ENCODE results near the gene SIGLEC7. TPM values are rescaled to one million over a fixed set of nuclear protein-coding genes. Genes with fewer than 3 reads are reported as not detected.

Gene SIGLEC7
- total and polyA plus RNA-seq, 11 donors: 0.51 to 6.1 (median 1.0) TPM; not detected in 2

- DNase-seq (no peak), ATAC-seq (no peak)
- TF ChIP-seq CTCF (IDR thresholded peaks at IDR 0.05) (no peak), POLR2A (IDR thresholded peaks at IDR 0.05) (no peak)
- intact Hi-C loops (cut with DNase I): loop anchor here in 1 of 10 donors (10.0 kb wide), 1 partner anchor 98 kb away; the partner anchor contains the start of gene SIGLECL1
- H3K4me1 ChIP-seq: peaks cover 0 to 4% (median 0%) of the 10 kb centered on the region in 12 donors
- no peak overlapping the region for H3K4me3 ChIP-seq
- H3K27me3 ChIP-seq: peaks cover 0 to 27% (median 0%) of the 10 kb centered on the region in 9 donors
- no peaks in the 10 kb centered on the region for H3K9me3 ChIP-seq
- H3K27ac ChIP-seq: no peak overlapping the region
- H3K36me3 ChIP-seq: peaks cover 0 to 5% (median 0%) of the 10 kb centered on the region in 9 donors
- 14 to 44% (median 32%) methylated on average over 1 to 2 of the region's 2 CpGs for WGBS, 4 donors
Measured at GRCh38 chr19:51157265-51157664, 15.2 kb downstream of the SIGLEC7 start.

GRCh38 chr19:51158474-51159129, 16.5 kb downstream of the SIGLEC7 start:
- 32 to 40% (median 34%) methylated on average over 7 of the region's 7 CpGs for WGBS, 4 donors
- intact Hi-C loops (cut with DNase I): loop anchor here in 2 of 10 donors (2.0 to 10.0 kb wide), 2 partner anchors 96 to 100 kb away; partner anchors contain the start of gene SIGLECL1 (in 1 of the 2)
- H3K4me3 ChIP-seq: no peak overlapping the region
- no peak for TF ChIP-seq POLR2A (IDR thresholded peaks at IDR 0.05)
- TF ChIP-seq CTCF (IDR thresholded peaks at IDR 0.05): peak; percentile 26 to 74 (median 50)
- peaks cover 0 to 4% (median 0%) of the 10 kb centered on the region in 12 donors for H3K4me1 ChIP-seq
- ATAC-seq: peak; percentile 34 to 60 (median 42)
- peaks cover 0 to 5% (median 0%) of the 10 kb centered on the region in 9 donors for H3K36me3 ChIP-seq
- DNase-seq: peak in 3 of 5 donors; percentile 49 to 78 (median 57)
- H3K9me3 ChIP-seq: no peaks in the 10 kb centered on the region
- H3K27ac ChIP-seq: no peak overlapping the region
- peaks cover 0 to 27% (median 0%) of the 10 kb centered on the region in 9 donors for H3K27me3 ChIP-seq

- TF ChIP-seq CTCF (IDR thresholded peaks at IDR 0.05) (no peak), POLR2A (IDR thresholded peaks at IDR 0.05) (no peak)
- DNase-seq (no peak), ATAC-seq (no peak)
- peaks cover 0 to 4% (median 0%) of the 10 kb centered on the region in 12 donors for H3K4me1 ChIP-seq
- peaks cover 0 to 19% (median 0%) of the 10 kb centered on the region in 9 donors for H3K27me3 ChIP-seq
- H3K9me3 ChIP-seq: no peaks in the 10 kb centered on the region
- H3K4me3 ChIP-seq: no peak overlapping the region
- intact Hi-C loops (cut with DNase I): loop anchor here in 5 of 10 donors (2.0 to 10.0 kb wide), 4 partner anchors 95 to 145 kb away; partner anchors contain the start of genes KLK11 (in 2 of the 5), KLK10 (in 1 of the 5) and SIGLECL1 (in 1 of the 5)
- WGBS, 4 donors: 71 to 82% (median 79%) methylated on average over 4 of the region's 4 CpGs
- H3K36me3 ChIP-seq: no peaks in the 10 kb centered on the region
- H3K27ac ChIP-seq: no peak overlapping the region
Measured at GRCh38 chr19:51159656-51160055, 17.6 kb downstream of the SIGLEC7 start.

- Histone ChIP-seq H3K36me3 (no peaks in the 10 kb centered on the region), H3K27me3 (peaks cover 0 to 15% (median 0%) of the 10 kb centered on the region in 9 donors), H3K4me3 (no peak overlapping the region), H3K27ac (no peak overlapping the region), H3K4me1 (peaks cover 0 to 4% (median 0%) of the 10 kb centered on the region in 12 donors), H3K9me3 (no peaks in the 10 kb centered on the region)
- ATAC-seq (no peak), DNase-seq (no peak)
- no peak for TF ChIP-seq POLR2A (IDR thresholded peaks at IDR 0.05)
- TF ChIP-seq CTCF (IDR thresholded peaks at IDR 0.05): no peak
- intact Hi-C loops (cut with DNase I): loop anchor here in 3 of 10 donors (10.0 kb wide), 2 partner anchors 136 to 146 kb away; partner anchors contain the start of genes KLK11 (in 2 of the 3) and KLK10 (in 1 of the 3)
- 83 to 89% (median 86%) methylated on average over 1 of the region's 1 CpG for WGBS, 4 donors
Measured at GRCh38 chr19:51161266-51161665, 19.2 kb downstream of the SIGLEC7 start.

All from heart left ventricle (tissue), 16 donors.